GM19463 (cell line): ENCODE results near the gene TSEN54.

Experiments used
- ATAC-seq: cut with Tn5 transposase; IDR thresholded peaks from one replicate; pipeline ENCODE4 v1.9.1; 2021; ENCODE audit warnings: mild to moderate bottlenecking, moderate library complexity; ENCODE audit not compliant: unreplicated experiment

TSEN54 gene

GRCh38 chr17:75488693-75489510 is 27.4 kb upstream of the TSEN54 start:
- no peak for ATAC-seq

- ATAC-seq, result no peak
These were observed 26.8 kb upstream of the TSEN54 start for GRCh38 chr17:75489511-75489955.

- ATAC-seq, result no peak
These were observed 26.1 kb upstream of the TSEN54 start for GRCh38 chr17:75490173-75490743.

GRCh38 chr17:75490953-75491649 is 25.2 kb upstream of the TSEN54 start:
- no peak for ATAC-seq

- ATAC-seq, result no peak
These were observed 24.6 kb upstream of the TSEN54 start for GRCh38 chr17:75491680-75492079.

- no peak for ATAC-seq
These were observed 23.7 kb upstream of the TSEN54 start for GRCh38 chr17:75492555-75493168.

GRCh38 chr17:75493476-75494129 is 22.7 kb upstream of the TSEN54 start:
- no peak for ATAC-seq

GRCh38 chr17:75494326-75494877 is 21.9 kb upstream of the TSEN54 start:
- no peak for ATAC-seq

- no peak for ATAC-seq
These were observed 20.3 kb upstream of the TSEN54 start for GRCh38 chr17:75496005-75496404.

GRCh38 chr17:75498039-75498725 is 18.1 kb upstream of the TSEN54 start:
- ATAC-seq, result no peak

GRCh38 chr17:75498726-75499213 is 17.6 kb upstream of the TSEN54 start:
- ATAC-seq, result no peak

- ATAC-seq, result no peak
These were observed 16.9 kb upstream of the TSEN54 start for GRCh38 chr17:75499313-75500022.

- ATAC-seq, result no peak
These were observed 15.7 kb upstream of the TSEN54 start for GRCh38 chr17:75500419-75501216.

GRCh38 chr17:75501378-75502071 is 14.8 kb upstream of the TSEN54 start:
- ATAC-seq, result no peak

- ATAC-seq, result no peak
These were observed 14.1 kb upstream of the TSEN54 start for GRCh38 chr17:75502072-75502720.

- no peak for ATAC-seq
These were observed 13.5 kb upstream of the TSEN54 start for GRCh38 chr17:75502721-75503329.
